ENCODE data around the gene HMGN2.
"Not testable (repeated sequence)": the region's sequence is repeated elsewhere in the genome, so short reads cannot be mapped to it uniquely, and the experiment has no call there.

Gene HMGN2

DNA sequence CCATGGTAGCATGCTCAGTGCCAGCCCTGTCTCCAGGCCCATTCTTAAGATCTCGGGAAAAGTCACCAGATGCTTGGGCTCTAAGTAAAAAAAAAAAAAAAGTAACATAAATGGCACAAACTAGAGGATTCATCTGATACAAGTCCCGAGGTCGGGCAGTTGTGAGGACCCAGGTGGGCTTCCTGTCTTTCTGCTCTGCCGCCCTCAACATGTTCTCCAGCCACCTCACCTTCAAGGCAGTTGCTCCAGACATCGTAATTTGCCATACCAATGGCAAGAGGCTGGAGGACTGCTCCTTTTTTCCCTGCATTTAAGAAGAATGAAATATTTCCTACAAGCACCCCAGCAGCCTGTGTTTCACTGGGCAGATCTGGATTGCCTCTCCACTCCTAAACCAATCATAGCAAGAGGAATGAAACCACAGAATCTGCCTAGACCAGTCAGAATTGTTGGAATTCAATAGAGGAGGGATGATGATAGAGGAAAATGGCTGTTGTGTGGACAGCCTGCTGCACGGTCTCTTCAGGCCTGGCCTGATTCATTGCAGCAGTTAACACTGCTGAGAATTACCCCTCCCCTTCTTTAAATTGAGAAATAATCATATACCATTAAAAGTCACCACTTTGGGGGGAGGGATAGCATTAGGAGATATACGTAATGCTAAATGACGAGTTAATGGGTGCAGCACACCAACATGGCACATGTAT lies 5.4 kb downstream of the HMGN2 start:
- no peak for DNase-seq (ENCODE audit: low spot score)

DNA sequence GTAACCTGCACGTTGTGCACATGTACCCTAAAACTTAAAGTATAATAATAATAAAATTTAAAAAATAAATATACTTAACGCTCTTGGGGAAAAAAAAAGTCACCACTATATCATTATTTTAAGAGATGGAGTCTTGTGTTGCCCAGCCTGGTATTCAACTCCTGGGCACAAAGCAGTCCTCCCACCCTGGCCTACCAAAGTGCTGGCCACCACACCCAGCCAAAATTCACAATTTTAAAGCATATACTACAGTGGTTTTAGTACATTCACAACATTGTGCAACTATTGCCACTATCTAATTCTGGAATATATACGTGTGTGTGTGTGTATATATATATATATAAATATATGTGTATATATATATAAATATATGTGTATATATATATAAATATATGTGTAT lies 5.9 kb downstream of the HMGN2 start:
- DNase-seq (ENCODE audit: low spot score): no peak

DNA sequence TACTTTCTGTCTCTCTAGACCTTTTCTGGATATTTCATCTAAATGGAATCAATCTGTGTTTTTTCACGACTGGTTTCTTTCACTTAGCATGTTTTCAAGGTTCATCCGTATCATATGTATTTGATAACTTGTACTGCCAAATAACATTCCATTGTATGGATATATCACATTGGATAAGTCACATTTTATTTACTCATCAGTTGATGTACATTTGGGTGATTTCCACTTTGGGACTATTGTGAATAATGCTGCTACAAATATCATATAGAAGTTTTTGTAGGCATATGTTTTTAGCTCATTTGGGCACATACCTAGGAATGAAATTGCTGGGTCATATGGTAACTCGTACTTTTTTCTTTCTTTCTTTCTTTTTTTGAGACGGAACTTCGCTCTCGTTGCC lies 6.7 kb downstream of the HMGN2 start:
- DNase-seq (ENCODE audit: low spot score): no peak

GRCh38 chr1:26482921-26483320 lies 10.7 kb downstream of the HMGN2 start:
- DNase-seq (ENCODE audit: low spot score): no peak

DNA sequence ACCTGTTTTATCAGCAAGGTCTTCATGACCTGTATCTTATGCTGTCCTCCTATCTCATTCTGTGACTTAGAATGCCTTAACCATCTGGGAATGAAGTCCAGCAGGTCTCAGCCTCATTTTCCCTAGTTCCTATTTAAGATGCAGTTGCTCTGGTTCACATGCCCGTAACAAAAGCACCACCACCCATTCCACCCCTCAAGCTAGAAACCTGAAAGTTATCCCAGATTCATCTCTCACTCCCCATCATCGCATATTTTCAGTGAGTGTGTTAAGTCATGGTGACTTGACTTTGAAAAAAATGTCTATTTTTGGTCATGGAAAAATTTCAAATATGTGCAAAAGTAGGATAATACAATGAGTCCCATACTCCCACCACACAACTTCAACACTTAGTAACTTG lies 11.7 kb downstream of the HMGN2 start:
- DNase-seq (ENCODE audit: low spot score): no peak

GRCh38 chr1:26490155-26490554 lies 17.9 kb downstream of the HMGN2 start:
- no peak for DNase-seq (ENCODE audit: low spot score)

- no peak for DNase-seq (ENCODE audit: low spot score)
Observed at GRCh38 chr1:26493267-26493666, 21.0 kb downstream of the HMGN2 start.

- no peak for DNase-seq (ENCODE audit: low spot score)
Observed at GRCh38 chr1:26493938-26494337, 21.7 kb downstream of the HMGN2 start.

DNA sequence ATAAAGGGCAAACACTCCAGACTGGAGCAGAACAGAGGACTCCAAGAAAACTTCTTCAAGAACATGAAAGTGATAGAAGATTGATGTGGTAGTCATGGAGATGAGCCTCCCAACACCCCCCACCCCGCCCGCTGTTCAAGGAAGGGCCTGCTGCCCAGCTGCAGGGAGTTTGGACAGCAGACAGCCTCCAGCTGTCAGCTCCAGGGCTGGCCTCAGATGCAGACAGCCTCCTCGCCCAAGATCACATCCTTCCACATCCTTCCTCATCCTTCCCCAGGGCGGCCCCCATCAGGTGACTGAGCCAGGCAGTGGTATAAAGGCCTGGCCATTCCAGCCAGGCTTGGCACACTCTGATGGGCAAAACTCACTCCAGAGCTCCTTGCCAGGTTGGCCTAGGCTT lies 24.6 kb downstream of the HMGN2 start:
- DNase-seq (ENCODE audit: low spot score): no peak

GRCh38 chr1:26498894-26499293 lies 26.7 kb downstream of the HMGN2 start:
- DNase-seq (ENCODE audit: low spot score): no peak

GRCh38 chr1:26500488-26501175 lies 28.4 kb downstream of the HMGN2 start:
- peak; percentile 94 for DNase-seq (ENCODE audit: low spot score)

DNA sequence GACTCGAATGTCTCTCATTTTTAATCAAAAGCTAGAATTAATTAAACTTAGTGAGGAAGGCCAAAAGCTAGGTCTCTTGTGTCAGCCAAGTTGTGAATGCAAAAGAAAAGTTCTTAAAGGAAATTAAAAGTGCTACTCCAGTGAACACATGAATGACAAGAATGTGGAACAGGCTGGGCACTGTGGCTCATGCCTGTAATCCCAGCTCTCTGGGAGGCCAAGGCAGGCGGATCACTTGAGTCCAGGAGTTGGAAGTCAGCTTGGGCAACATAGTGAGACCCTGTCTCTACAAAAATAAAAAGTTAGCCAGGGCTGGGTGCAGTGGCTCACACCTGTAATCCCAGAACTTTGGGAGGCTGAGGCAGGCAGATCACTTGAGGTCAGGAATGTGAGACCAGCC lies 38.5 kb downstream of the HMGN2 start:
- DNase-seq (ENCODE audit: low spot score): not testable (repeated sequence)

DNA sequence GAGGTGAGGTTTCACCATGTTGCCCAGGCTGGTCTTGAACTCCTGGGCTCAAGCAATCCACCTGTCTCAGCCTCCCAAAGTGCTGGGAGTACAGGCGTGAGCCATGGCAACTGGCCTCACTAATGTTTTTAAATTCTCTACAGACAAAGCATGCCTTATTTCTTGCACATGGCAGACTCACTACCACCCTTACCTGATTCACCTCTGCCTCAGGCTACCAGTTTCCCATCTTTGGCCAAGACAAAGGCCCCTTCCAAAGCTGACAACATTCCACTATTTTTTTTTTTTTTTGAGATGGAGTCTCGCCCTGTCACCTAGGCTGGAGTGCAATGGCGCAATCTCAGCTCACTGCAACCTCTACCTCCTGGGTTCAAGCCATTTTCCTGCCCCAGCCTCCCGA lies 43.6 kb downstream of the HMGN2 start:
- DNase-seq (ENCODE audit: low spot score): not testable (repeated sequence)

DNA sequence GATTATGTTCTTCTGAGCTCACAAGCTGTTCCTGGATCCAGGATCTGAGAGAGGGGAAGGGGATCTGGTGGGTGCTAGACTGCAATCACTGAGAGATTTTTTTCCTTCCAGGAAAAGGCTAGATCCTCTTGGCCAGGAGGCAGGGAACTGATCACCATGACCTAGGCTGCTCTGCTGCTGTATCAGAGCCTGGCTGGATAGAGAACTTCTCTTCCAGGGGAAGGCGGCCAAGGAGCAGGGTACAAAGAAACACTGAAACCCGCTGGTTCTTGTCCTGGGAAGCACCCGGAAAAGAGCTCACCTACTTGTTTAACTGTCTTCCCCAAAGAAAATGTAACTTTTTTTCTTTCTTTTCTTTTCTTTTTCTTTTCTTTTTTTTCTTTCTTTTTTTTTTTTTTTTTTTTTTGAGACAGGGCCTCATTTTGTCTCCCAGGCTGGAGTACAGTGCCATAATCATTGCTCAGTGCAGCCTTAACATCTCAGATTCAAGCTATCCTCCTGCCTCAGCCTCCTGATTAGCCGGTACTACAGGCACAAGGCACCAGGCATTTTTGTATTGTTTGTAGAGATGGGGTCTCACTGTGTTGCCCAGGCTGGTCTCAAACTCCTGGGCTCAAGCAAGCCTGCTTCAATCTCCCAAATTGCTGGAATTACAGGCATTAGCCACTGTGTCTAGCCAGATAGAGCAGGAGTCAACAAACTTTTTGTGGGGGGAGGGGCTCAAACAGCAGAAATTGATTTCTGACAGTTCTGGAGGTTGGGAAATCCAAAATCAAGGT lies 44.9 kb downstream of the HMGN2 start:
- no peak for DNase-seq (ENCODE audit: low spot score)

- no peak for DNase-seq (ENCODE audit: low spot score)
Observed at GRCh38 chr1:26517766-26518049, 45.5 kb downstream of the HMGN2 start.

DNA sequence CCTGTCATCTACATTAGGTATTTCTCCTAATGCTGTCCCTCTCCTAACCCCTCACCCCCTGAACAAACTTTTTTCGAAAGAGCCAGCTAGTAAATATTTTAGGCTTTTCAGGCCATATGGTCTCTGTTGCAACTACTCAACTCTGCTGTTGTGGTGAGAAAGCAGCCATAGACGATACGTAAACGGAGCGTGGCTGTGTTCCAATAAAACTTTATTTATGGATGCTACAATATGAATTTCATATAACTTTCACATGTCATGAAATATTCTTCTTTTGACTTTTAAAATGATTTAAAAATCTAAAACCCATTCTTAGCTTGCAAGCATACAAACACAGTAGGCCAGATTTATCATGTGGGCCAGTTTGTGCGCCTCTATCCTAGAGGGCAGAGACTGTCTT lies 46.1 kb downstream of the HMGN2 start:
- DNase-seq (ENCODE audit: low spot score): no peak

DNA sequence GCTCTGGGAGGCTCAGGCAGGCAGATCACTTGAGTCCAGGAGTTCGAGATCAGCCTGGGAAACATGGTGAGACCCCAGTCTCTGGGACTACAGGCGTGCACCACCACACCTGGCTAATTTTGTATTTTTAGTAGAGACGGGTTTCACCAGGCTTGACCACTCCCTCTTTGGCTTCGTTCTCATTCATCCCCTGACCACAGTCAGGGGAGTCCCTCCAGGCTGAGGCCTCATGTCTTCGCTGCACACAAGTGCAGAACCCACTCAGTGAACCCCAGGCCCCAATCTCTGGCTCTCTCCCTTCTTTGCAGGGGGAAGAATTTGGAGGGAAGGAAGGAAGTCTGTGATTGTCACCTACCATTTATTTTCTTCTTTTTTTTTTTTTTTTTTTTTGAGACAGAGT lies 48.1 kb downstream of the HMGN2 start:
- DNase-seq (ENCODE audit: low spot score): no peak

DNA sequence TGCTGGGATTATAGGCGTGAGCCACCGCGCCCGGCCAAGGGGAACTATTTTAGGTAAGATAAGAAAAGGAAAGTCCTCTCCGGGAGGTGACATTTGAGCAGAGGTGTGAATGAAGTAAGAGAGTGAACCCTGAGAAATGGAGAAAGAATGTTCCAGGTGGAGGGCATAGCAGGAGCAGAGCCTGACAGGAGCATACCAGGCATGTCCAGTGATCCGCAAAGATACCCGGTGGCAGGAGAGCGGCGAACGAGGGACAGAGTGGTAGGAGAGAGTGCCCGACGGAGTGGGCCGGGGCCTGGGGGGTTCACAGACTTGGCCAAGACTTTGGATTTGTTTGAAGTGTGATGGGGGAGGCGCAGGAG lies 49.4 kb downstream of the HMGN2 start:
- DNase-seq (ENCODE audit: low spot score): no peak

DNA sequence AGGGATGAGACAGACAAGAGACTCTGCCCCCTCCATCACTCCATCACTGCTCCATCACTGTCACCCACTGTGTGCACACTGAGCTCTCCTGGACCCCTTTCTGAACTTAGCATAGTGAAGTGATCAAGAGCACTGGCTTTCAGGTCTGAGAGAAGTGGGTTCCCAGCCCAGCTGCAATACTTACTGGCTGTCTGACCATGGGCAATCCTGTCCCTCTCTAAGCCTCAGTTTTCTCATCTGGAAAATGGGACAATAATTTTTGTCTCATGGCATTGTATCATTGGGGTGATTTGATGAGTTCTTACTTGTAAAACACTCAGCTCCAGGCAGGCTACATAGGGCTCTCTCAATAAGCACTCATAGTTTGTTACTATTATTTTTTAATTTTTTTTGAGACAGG lies 49.8 kb downstream of the HMGN2 start:
- no peak for DNase-seq (ENCODE audit: low spot score)

- DNase-seq (ENCODE audit: low spot score): no peak
Observed at GRCh38 chr1:26524181-26524580, 51.9 kb downstream of the HMGN2 start.

All from germinal center (tissue), 1 donor.